Gastroesophageal sphincter (tissue), 3 donors: Measurements from ENCODE around the gene RRP12.

ENCODE experiments used
- POLR2A ChIP-seq, 2 donors: fragments of 450-650 bp; IDR thresholded peaks; one replicate each; pipeline ENCODE4 v1.6.1; 2017; ENCODE audit warnings: antibody characterized with exemption in 2 of 2, mild to moderate bottlenecking in 2 of 2, moderate library complexity in 1 of 2
- TF ChIP-seq, protein P1 (sequence below), 4 experiments: fragments of 200-600 bp in 2 of 4; fragments of 450-650 bp in 2 of 4; sonication (generic) in 1 of 4; IDR thresholded peaks; one replicate each; pipeline ENCODE4 v1.5.1; 2017 to 2019; ENCODE audit warnings: antibody characterized with exemption in 4 of 4, mild to moderate bottlenecking in 2 of 4, moderate library complexity in 2 of 4

- TF ChIP-seq POLR2A (IDR thresholded peaks at IDR 0.05): no peak
- TF ChIP-seq, protein P1, sequence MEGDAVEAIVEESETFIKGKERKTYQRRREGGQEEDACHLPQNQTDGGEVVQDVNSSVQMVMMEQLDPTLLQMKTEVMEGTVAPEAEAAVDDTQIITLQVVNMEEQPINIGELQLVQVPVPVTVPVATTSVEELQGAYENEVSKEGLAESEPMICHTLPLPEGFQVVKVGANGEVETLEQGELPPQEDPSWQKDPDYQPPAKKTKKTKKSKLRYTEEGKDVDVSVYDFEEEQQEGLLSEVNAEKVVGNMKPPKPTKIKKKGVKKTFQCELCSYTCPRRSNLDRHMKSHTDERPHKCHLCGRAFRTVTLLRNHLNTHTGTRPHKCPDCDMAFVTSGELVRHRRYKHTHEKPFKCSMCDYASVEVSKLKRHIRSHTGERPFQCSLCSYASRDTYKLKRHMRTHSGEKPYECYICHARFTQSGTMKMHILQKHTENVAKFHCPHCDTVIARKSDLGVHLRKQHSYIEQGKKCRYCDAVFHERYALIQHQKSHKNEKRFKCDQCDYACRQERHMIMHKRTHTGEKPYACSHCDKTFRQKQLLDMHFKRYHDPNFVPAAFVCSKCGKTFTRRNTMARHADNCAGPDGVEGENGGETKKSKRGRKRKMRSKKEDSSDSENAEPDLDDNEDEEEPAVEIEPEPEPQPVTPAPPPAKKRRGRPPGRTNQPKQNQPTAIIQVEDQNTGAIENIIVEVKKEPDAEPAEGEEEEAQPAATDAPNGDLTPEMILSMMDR (IDR thresholded peaks at IDR 0.05): no peak
These were observed 59.7 kb downstream of the RRP12 start for GRCh38 chr10:97341416-97341815.
